ENCODE data around the gene KANK4.
"Not testable (repeated sequence)": the region's sequence is repeated elsewhere in the genome, so short reads cannot be mapped to it uniquely, and the experiment has no call there.

KANK4 gene

GRCh38 chr1:62271134-62271533 lies 48.1 kb downstream of the KANK4 start:
- DNase-seq: no peak

- DNase-seq: no peak
Measured at GRCh38 chr1:62269851-62270495, 49.3 kb downstream of the KANK4 start.

GRCh38 chr1:62269439-62269838 lies 49.8 kb downstream of the KANK4 start:
- DNase-seq: no peak

- no peak for DNase-seq
Measured at GRCh38 chr1:62268315-62268714, 50.9 kb downstream of the KANK4 start.

GRCh38 chr1:62265956-62266935 lies 53.0 kb downstream of the KANK4 start:
- DNase-seq: no peak

- no peak for DNase-seq
Measured at GRCh38 chr1:62263814-62264353, 55.4 kb downstream of the KANK4 start.

- peak; percentile 39 for DNase-seq
Measured at GRCh38 chr1:62263006-62263813, 56.0 kb downstream of the KANK4 start.

GRCh38 chr1:62260688-62261087 lies 58.5 kb downstream of the KANK4 start:
- no peak for DNase-seq

- no peak for DNase-seq
Measured at GRCh38 chr1:62259551-62259950, 59.7 kb downstream of the KANK4 start.

GRCh38 chr1:62250126-62250726 lies 69.0 kb downstream of the KANK4 start:
- no peak for DNase-seq

- DNase-seq: no peak
Measured at GRCh38 chr1:62247391-62248168, 71.7 kb downstream of the KANK4 start.

- DNase-seq: no peak
Measured at GRCh38 chr1:62245201-62245600, 74.0 kb downstream of the KANK4 start.

- not testable (repeated sequence) for DNase-seq
Measured at GRCh38 chr1:62244380-62244779, 74.9 kb downstream of the KANK4 start.

GRCh38 chr1:62241371-62242131 lies 77.7 kb downstream of the KANK4 start:
- DNase-seq: no peak

- no peak for DNase-seq
Measured at GRCh38 chr1:62240651-62241370, 78.4 kb downstream of the KANK4 start.

GRCh38 chr1:62239652-62240403 lies 79.4 kb downstream of the KANK4 start:
- DNase-seq: not testable (repeated sequence)

- no peak for DNase-seq
Measured at GRCh38 chr1:62238507-62238906, 80.7 kb downstream of the KANK4 start.

- DNase-seq: no peak
Measured at GRCh38 chr1:62237950-62238374, 81.3 kb downstream of the KANK4 start.

GRCh38 chr1:62237361-62237760 lies 81.9 kb downstream of the KANK4 start:
- no peak for DNase-seq

Measured in fibroblast of skin of right biceps (primary cell).